ENCODE measurements around the gene TBCE. TPM values are rescaled to one million over a fixed set of nuclear protein-coding genes. Genes with fewer than 3 reads are reported as not detected.
A peak's percentile ranks its signal among the peaks of the same experiment; 100 is the strongest.

The TBCE gene
- total and polyA plus RNA-seq, 9 of the 15 experiments (the other 6 are each of a cell fraction or from before 2014, with no cell fraction given): 52.6 to 92.1 (median 82.1) TPM

DNA sequence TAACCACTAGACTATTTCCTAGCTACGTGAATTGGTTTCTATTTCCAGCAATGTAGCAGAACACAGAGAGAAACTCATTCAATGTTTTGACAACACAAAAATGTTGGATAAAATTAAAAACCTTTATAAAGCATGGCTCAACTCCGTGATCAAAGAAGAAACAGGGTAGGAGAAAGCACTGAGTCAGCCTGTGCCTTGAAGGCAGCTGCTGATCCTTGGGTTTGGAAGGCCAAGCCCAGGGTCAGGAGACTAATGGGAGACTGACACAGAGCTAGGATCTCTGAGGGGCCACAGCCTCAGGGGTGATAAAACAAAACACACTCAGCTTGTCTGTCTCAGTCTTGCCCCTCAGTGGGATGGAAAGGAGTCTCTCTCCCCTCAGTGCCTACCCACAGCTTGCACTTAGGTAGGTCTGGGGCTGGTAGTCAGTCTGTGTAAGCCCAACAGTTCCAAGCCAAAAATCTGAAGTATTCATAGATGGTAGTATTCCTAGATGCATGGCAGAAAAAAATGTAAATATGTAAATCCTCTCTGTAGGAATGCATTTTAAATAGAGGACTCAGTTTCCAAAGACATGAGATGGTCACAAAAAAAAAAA lies 83.8 kb downstream of the TBCE start (continued):
- TF ChIP-seq ETV6 (IDR thresholded peaks at IDR 0.05; ENCODE audit: borderline replicate concordance in 1 of 2, low read depth in 2 of 2, low read length in 1 of 2) (no peak), ETV6 (CRISPR knock-in tag; IDR thresholded peaks at IDR 0.05; ENCODE audit: borderline replicate concordance) (no peak), TCF7 (IDR thresholded peaks at IDR 0.05; ENCODE audit: borderline replicate concordance) (no peak), MAFG (tag; conservative IDR thresholded peaks at IDR 0.05) (peak; percentile 98), SAFB2 (IDR thresholded peaks at IDR 0.05; ENCODE audit: borderline replicate concordance, low read depth, low read length, severe bottlenecking) (no peak), HINFP (tag; conservative IDR thresholded peaks at IDR 0.05; ENCODE audit: low read depth) (no peak), FOXK1 (CRISPR knock-in tag; IDR thresholded peaks at IDR 0.05; ENCODE audit: borderline replicate concordance) (no peak), EWSR1 (IDR thresholded peaks at IDR 0.05; ENCODE audit: borderline replicate concordance, low read depth, partially characterized antibody) (no peak), CXXC5 (CRISPR knock-in tag; IDR thresholded peaks at IDR 0.05) (no peak), DDX20 (tag; IDR thresholded peaks at IDR 0.05; ENCODE audit: low read depth) (no peak), SMAD1 (IDR thresholded peaks at IDR 0.05; ENCODE audit: low read depth, low read length, partially characterized antibody) (no peak), BCL6 (CRISPR knock-in tag; IDR thresholded peaks at IDR 0.05) (no peak), MAFK (IDR thresholded peaks at IDR 0.05; ENCODE audit: low read length) (peak; percentile 97), ZNF699 (CRISPR knock-in tag; IDR thresholded peaks at IDR 0.05; ENCODE audit: insufficient replicate concordance) (no peak), C11orf30 (IDR thresholded peaks at IDR 0.05; ENCODE audit: low read depth) (peak; percentile 99), SIN3A (IDR thresholded peaks at IDR 0.05; ENCODE audit: borderline replicate concordance in 2 of 2, control insufficient read depth in 1 of 2, low read depth in 2 of 2, low read length in 2 of 2) (no peak), EP300 (IDR thresholded peaks at IDR 0.05; ENCODE audit: low read length) (no peak), ZKSCAN8 (CRISPR knock-in tag; IDR thresholded peaks at IDR 0.05) (no peak)
- TF ChIP-seq, protein P1, sequence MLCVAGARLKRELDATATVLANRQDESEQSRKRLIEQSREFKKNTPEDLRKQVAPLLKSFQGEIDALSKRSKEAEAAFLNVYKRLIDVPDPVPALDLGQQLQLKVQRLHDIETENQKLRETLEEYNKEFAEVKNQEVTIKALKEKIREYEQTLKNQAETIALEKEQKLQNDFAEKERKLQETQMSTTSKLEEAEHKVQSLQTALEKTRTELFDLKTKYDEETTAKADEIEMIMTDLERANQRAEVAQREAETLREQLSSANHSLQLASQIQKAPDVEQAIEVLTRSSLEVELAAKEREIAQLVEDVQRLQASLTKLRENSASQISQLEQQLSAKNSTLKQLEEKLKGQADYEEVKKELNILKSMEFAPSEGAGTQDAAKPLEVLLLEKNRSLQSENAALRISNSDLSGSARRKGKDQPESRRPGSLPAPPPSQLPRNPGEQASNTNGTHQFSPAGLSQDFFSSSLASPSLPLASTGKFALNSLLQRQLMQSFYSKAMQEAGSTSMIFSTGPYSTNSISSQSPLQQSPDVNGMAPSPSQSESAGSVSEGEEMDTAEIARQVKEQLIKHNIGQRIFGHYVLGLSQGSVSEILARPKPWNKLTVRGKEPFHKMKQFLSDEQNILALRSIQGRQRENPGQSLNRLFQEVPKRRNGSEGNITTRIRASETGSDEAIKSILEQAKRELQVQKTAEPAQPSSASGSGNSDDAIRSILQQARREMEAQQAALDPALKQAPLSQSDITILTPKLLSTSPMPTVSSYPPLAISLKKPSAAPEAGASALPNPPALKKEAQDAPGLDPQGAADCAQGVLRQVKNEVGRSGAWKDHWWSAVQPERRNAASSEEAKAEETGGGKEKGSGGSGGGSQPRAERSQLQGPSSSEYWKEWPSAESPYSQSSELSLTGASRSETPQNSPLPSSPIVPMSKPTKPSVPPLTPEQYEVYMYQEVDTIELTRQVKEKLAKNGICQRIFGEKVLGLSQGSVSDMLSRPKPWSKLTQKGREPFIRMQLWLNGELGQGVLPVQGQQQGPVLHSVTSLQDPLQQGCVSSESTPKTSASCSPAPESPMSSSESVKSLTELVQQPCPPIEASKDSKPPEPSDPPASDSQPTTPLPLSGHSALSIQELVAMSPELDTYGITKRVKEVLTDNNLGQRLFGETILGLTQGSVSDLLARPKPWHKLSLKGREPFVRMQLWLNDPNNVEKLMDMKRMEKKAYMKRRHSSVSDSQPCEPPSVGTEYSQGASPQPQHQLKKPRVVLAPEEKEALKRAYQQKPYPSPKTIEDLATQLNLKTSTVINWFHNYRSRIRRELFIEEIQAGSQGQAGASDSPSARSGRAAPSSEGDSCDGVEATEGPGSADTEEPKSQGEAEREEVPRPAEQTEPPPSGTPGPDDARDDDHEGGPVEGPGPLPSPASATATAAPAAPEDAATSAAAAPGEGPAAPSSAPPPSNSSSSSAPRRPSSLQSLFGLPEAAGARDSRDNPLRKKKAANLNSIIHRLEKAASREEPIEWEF (CRISPR knock-in tag; IDR thresholded peaks at IDR 0.05): no peak
